ENCODE measurements around the gene ZNF789.
A peak's percentile ranks its signal among the peaks of the same experiment; 100 is the strongest.
"Not testable (repeated sequence)": the region's sequence is repeated elsewhere in the genome, so short reads cannot be mapped to it uniquely, and the experiment has no call there.

ZNF789 gene

GRCh38 chr7:99472561-99473314 lies at the start of gene ZNF789:
TSS of gene ZNF789 (plus strand) at chr7:99472890. CDS start at chr7:99476457, 3,567 bp downstream.
- peak; percentile 91 for DNase-seq (ENCODE audit: low read depth)

- no peak for DNase-seq (ENCODE audit: low read depth)
Observed at GRCh38 chr7:99424932-99425730, 47.6 kb upstream of the ZNF789 start.

GRCh38 chr7:99428972-99429566 lies 43.6 kb upstream of the ZNF789 start:
- DNase-seq (ENCODE audit: low read depth), result no peak

GRCh38 chr7:99429756-99430155 lies 42.9 kb upstream of the ZNF789 start:
- no peak for DNase-seq (ENCODE audit: low read depth)

GRCh38 chr7:99431756-99432540 lies 40.7 kb upstream of the ZNF789 start:
- not testable (repeated sequence) for DNase-seq (ENCODE audit: low read depth)

- DNase-seq (ENCODE audit: low read depth), result no peak
Observed at GRCh38 chr7:99433158-99433557, 39.5 kb upstream of the ZNF789 start.

- DNase-seq (ENCODE audit: low read depth), result no peak
Observed at GRCh38 chr7:99437946-99438572, 34.6 kb upstream of the ZNF789 start.

- peak; percentile 83 for DNase-seq (ENCODE audit: low read depth)
Observed at GRCh38 chr7:99438573-99439480, 33.9 kb upstream of the ZNF789 start, which contains the start of the genes CPSF4 and PTCD1. TSS of gene CPSF4 (plus strand) at chr7:99438943. CDS start at chr7:99439083, 140 bp downstream. TSS of gene PTCD1 (minus strand) at chr7:99438798. CDS start at chr7:99435242, 3,556 bp downstream.

GRCh38 chr7:99440195-99440594 lies 32.5 kb upstream of the ZNF789 start:
- DNase-seq (ENCODE audit: low read depth), result no peak

- no peak for DNase-seq (ENCODE audit: low read depth)
Observed at GRCh38 chr7:99446096-99446495, 26.6 kb upstream of the ZNF789 start.

GRCh38 chr7:99447943-99448342 lies 24.7 kb upstream of the ZNF789 start:
- no peak for DNase-seq (ENCODE audit: low read depth)

- DNase-seq (ENCODE audit: low read depth), result no peak
Observed at GRCh38 chr7:99448855-99449254, 23.8 kb upstream of the ZNF789 start.

GRCh38 chr7:99449326-99449725 lies 23.4 kb upstream of the ZNF789 start:
- DNase-seq (ENCODE audit: low read depth), result no peak

- DNase-seq (ENCODE audit: low read depth), result no peak
Observed at GRCh38 chr7:99451936-99452335, 20.8 kb upstream of the ZNF789 start.

- no peak for DNase-seq (ENCODE audit: low read depth)
Observed at GRCh38 chr7:99452541-99452940, 20.1 kb upstream of the ZNF789 start.

GRCh38 chr7:99453105-99453504 lies 19.6 kb upstream of the ZNF789 start:
- DNase-seq (ENCODE audit: low read depth), result no peak

- no peak for DNase-seq (ENCODE audit: low read depth)
Observed at GRCh38 chr7:99455874-99456273, 16.8 kb upstream of the ZNF789 start.

- no peak for DNase-seq (ENCODE audit: low read depth)
Observed at GRCh38 chr7:99456288-99456687, 16.4 kb upstream of the ZNF789 start.

GRCh38 chr7:99457050-99457649 lies 15.5 kb upstream of the ZNF789 start:
- DNase-seq (ENCODE audit: low read depth), result no peak
